Gastroesophageal sphincter (tissue), 4 donors: ENCODE results near the gene HPD. TPM values are rescaled to one million over a fixed set of nuclear protein-coding genes. Genes with fewer than 3 reads are reported as not detected.

Source experiments
- ATAC-seq: fragments of 150-250 bp; one replicate; pipeline ENCODE4 v1.9.1; 2016; ENCODE audit warnings: mild to moderate bottlenecking, moderate library complexity
- H3K27ac ChIP-seq, 4 donors: fragments of 200-600 bp; sonication (generic) in 3 of 4; 1 replicate in 3 of 4; 2 replicates in 1 of 4; pipeline ENCODE4 v1.5.1; 2016 to 2019
- H3K27me3 ChIP-seq: fragments of 200-600 bp; sonication (generic); one replicate; pipeline ENCODE4 v1.5.1; 2019
- H3K36me3 ChIP-seq, 2 donors: fragments of 200-600 bp; sonication (generic); one replicate each; pipeline ENCODE4 v1.5.1; 2019; ENCODE audit warnings: control low read depth in 1 of 2
- H3K4me1 ChIP-seq, 3 donors: fragments of 200-600 bp; sonication (generic); 1 replicate in 2 of 3; 2 replicates in 1 of 3; pipeline ENCODE4 v1.5.1; 2016 to 2019; ENCODE audit warnings: control low read depth in 2 of 3
- H3K4me3 ChIP-seq, 2 donors: fragments of 200-600 bp; sonication (generic); one replicate each; pipeline ENCODE4 v1.5.1; 2019; ENCODE audit warnings: mild to moderate bottlenecking in 1 of 2, moderate library complexity in 1 of 2
- H3K9me3 ChIP-seq, 3 donors: fragments of 200-600 bp; sonication (generic); one replicate each; pipeline ENCODE4 v1.5.1; 2017 to 2019; ENCODE audit warnings: control low read depth in 2 of 3
- EP300 ChIP-seq: sonication (generic); formaldehyde crosslinking; IDR thresholded peaks from one replicate; pipeline ENCODE4 v1.6.1; 2017; ENCODE audit warnings: antibody characterized with exemption, mild to moderate bottlenecking
- POLR2A ChIP-seq, 2 donors: fragments of 450-650 bp; IDR thresholded peaks; one replicate each; pipeline ENCODE4 v1.6.1; 2017; ENCODE audit warnings: antibody characterized with exemption in 2 of 2, mild to moderate bottlenecking in 2 of 2, moderate library complexity in 1 of 2
- POLR2AphosphoS5 ChIP-seq: sonication (generic); formaldehyde crosslinking; IDR thresholded peaks from one replicate; pipeline ENCODE4 v1.6.1; 2017; ENCODE audit warnings: antibody characterized with exemption
- WGBS, 2 donors: methylation state at CpG; one replicate each; pipeline ENCODE4 v1.1.5; 2018; ENCODE audit warnings: low coverage in 1 of 2; 5-methylcytosine and 5-hydroxymethylcytosine counted together
- total RNA-seq, 4 donors: library from RNA; depleted of rRNA; stranded (reverse); fragments of >200 nt; gene quantifications; one replicate each; pipeline ENCODE4 v1.1.0, GENCODE V29; 2016
- TF ChIP-seq, protein P1 (sequence below), 4 experiments: fragments of 200-600 bp in 2 of 4; fragments of 450-650 bp in 2 of 4; sonication (generic) in 1 of 4; IDR thresholded peaks; one replicate each; pipeline ENCODE4 v1.5.1; 2017 to 2019; ENCODE audit warnings: antibody characterized with exemption in 4 of 4, mild to moderate bottlenecking in 2 of 4, moderate library complexity in 2 of 4

Gene HPD
- total RNA-seq, 4 donors from 2014 or later: 1.2 to 5.0 (median 2.6) TPM; not detected in 1

DNA sequence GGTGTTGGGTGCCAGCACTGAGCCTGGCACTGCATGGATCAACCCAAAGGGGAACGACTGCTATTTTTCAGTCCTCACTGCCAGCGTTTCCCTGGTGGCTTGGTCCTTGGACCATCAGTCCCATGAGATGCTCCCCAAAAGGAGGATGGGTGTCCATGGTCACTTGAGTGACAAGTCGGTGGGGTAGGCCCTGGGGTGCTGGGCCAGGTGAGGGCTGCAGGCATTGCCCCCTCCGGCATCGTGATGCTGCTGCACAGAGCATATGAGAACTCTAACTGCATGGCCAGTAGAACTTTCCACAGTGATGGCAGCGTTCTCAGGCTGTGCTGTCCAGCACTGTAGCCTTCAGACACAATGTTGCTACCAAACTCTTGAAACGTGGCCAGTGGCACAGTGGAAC, 38.6 kb downstream of the HPD start:
- H3K27me3 ChIP-seq: no peaks in the 10 kb centered on the region
- H3K4me3 ChIP-seq: no peak overlapping the region
- no peak overlapping the region for H3K27ac ChIP-seq
- H3K36me3 ChIP-seq: peaks cover 0 to 100% of the 10 kb centered on the region in 2 donors
- H3K9me3 ChIP-seq: no peaks in the 10 kb centered on the region
- TF ChIP-seq POLR2AphosphoS5 (no peak), POLR2A (IDR thresholded peaks at IDR 0.05) (no peak), EP300 (no peak)
- TF ChIP-seq, protein P1, sequence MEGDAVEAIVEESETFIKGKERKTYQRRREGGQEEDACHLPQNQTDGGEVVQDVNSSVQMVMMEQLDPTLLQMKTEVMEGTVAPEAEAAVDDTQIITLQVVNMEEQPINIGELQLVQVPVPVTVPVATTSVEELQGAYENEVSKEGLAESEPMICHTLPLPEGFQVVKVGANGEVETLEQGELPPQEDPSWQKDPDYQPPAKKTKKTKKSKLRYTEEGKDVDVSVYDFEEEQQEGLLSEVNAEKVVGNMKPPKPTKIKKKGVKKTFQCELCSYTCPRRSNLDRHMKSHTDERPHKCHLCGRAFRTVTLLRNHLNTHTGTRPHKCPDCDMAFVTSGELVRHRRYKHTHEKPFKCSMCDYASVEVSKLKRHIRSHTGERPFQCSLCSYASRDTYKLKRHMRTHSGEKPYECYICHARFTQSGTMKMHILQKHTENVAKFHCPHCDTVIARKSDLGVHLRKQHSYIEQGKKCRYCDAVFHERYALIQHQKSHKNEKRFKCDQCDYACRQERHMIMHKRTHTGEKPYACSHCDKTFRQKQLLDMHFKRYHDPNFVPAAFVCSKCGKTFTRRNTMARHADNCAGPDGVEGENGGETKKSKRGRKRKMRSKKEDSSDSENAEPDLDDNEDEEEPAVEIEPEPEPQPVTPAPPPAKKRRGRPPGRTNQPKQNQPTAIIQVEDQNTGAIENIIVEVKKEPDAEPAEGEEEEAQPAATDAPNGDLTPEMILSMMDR (IDR thresholded peaks at IDR 0.05): no peak
- no peak for ATAC-seq
- peaks cover 0 to under 1% (median 0%) of the 10 kb centered on the region in 3 donors for H3K4me1 ChIP-seq
- 60 to 75% methylated on average over 3 to 4 of the region's 7 CpGs for WGBS, 2 donors

DNA sequence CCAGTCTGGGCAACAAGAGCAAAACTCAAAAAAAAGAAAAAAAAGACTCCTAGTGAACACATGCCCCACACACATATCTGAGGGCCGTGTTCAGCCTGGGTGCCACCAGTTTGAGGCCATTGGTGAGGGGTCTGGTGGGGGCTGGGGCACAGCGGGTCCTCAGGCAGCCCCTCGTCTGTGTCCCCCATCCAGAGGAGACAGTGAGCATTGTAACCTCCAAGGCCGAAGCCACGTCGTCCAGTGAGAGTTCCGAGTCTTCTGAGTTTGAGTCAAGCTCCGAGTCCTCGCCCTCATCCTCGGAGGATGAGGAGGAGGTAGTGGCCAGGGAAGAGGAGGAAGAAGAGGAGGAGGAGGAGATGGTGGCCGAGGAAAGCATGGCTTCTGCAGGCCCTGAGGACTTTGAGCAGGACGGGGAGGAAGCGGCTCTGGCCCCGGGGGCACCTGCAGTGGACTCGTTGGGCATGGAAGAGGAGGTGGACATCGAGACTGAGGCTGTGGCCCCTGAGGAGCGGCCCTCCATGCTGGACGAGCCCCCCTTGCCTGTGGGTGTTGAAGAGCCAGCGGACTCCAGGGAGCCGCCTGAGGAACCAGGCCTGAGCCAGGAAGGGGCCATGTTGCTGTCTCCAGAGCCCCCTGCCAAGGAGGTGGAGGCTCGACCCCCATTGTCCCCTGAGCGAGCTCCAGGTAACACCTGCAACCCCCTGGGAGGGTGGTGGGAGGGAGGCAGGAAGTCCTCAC, 39.3 kb downstream of the HPD start:
- 81 to 90% methylated on average over 2 to 12 of the region's 22 CpGs for WGBS, 2 donors
- no peak for ATAC-seq
- Histone ChIP-seq H3K4me1 (peaks cover 0 to 3% (median 0%) of the 10 kb centered on the region in 3 donors), H3K27ac (no peak overlapping the region), H3K4me3 (no peak overlapping the region), H3K27me3 (no peaks in the 10 kb centered on the region), H3K9me3 (no peaks in the 10 kb centered on the region), H3K36me3 (peaks cover 0 to 100% of the 10 kb centered on the region in 2 donors)
- TF ChIP-seq POLR2AphosphoS5 (no peak), POLR2A (IDR thresholded peaks at IDR 0.05) (no peak), EP300 (no peak)
- TF ChIP-seq, protein P1 (IDR thresholded peaks at IDR 0.05): no peak

DNA sequence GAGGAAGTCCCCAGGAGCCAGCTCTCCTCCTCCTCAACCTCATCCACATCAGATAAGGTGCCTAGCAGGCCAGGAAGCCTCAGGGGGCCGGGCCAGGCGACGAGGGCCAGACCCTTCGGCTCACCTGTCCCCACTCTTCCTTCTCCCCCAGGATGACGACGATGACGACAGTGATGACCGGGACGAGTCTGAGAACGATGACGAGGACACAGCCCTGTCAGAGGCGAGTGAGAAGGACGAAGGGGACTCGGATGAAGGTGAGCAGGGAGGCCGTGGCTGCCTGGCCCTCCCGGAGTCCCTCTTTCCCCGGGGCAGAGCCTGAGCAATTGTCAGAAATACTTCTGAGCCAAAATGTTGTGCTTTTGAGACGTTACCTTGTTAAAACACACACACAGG, 41.0 kb downstream of the HPD start:
- Histone ChIP-seq H3K27me3 (no peaks in the 10 kb centered on the region), H3K4me3 (no peak overlapping the region), H3K9me3 (no peaks in the 10 kb centered on the region), H3K4me1 (peaks cover 0 to 21% (median 10%) of the 10 kb centered on the region in 3 donors), H3K36me3 (peaks cover 0 to 92% of the 10 kb centered on the region in 2 donors), H3K27ac (no peak overlapping the region)
- ATAC-seq: no peak
- TF ChIP-seq POLR2AphosphoS5: no peak
- no peak for TF ChIP-seq POLR2A (IDR thresholded peaks at IDR 0.05)
- TF ChIP-seq, protein P1 (IDR thresholded peaks at IDR 0.05): no peak
- WGBS, 2 donors: 85 to 91% methylated on average over 3 to 6 of the region's 18 CpGs

DNA sequence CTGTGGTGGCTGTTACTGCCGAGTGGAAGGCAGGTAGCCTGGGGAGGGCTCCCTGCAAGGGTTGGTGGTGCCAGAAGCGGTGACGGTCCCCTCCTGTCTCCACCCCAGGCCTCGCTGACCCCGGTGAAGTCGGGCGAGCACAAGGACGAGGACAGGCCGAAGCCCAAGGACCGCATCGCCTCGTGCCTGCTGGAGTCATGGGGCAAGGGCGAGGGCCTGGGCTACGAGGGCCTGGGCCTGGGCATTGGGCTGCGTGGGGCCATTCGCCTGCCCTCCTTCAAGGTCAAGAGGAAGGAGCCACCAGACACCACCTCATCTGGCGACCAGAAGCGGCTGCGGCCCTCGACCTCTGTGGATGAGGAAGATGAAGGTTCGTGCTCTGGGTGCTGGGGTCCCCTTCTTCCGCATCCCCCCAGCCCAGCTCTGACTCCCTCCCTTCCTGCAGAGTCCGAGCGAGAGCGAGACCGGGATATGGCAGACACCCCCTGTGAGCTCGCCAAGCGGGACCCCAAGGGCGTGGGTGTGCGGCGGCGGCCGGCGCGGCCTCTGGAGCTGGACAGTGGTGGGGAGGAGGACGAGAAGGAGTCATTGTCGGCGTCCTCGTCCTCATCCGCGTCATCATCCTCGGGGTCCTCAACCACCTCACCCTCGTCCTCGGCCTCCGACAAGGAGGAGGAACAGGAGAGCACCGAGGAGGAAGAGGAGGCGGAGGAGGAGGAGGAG, 41.6 kb downstream of the HPD start:
- Histone ChIP-seq H3K27ac (no peak overlapping the region), H3K4me1 (peaks cover 0 to 26% (median 14%) of the 10 kb centered on the region in 3 donors), H3K27me3 (no peaks in the 10 kb centered on the region), H3K36me3 (peaks cover 0 to 87% of the 10 kb centered on the region in 2 donors), H3K9me3 (no peaks in the 10 kb centered on the region), H3K4me3 (no peak overlapping the region)
- 80% methylated on average over 2 of the region's 47 CpGs; no CpG with 5 or more reads in 1 of the 2 donors for WGBS, 2 donors
- no peak for ATAC-seq
- TF ChIP-seq EP300: no peak
- no peak for TF ChIP-seq POLR2A (IDR thresholded peaks at IDR 0.05)
- TF ChIP-seq POLR2AphosphoS5: no peak
- TF ChIP-seq, protein P1 (IDR thresholded peaks at IDR 0.05): no peak
